ENCODE measurements around the gene FLNB.

GRCh38 chr3:58084788-58085543 lies 76.7 kb downstream of the FLNB start:
- TF ChIP-seq POLR2A (IDR thresholded peaks at IDR 0.05): no peak
- TF ChIP-seq CTCF (IDR thresholded peaks at IDR 0.05): no peak

Measured in Peyer's patch (tissue), 4 donors.